HG02678 (cell line): ENCODE measurements around the gene TMEM179.
"Not testable (repeated sequence)": the region's sequence is repeated elsewhere in the genome, so short reads cannot be mapped to it uniquely, and the experiment has no call there.

ENCODE experiments used
- ATAC-seq: cut with Tn5 transposase; IDR thresholded peaks from one replicate; pipeline ENCODE4 v1.9.1; 2021; ENCODE audit warnings: mild to moderate bottlenecking, moderate library complexity; ENCODE audit not compliant: unreplicated experiment

TMEM179 gene

DNA sequence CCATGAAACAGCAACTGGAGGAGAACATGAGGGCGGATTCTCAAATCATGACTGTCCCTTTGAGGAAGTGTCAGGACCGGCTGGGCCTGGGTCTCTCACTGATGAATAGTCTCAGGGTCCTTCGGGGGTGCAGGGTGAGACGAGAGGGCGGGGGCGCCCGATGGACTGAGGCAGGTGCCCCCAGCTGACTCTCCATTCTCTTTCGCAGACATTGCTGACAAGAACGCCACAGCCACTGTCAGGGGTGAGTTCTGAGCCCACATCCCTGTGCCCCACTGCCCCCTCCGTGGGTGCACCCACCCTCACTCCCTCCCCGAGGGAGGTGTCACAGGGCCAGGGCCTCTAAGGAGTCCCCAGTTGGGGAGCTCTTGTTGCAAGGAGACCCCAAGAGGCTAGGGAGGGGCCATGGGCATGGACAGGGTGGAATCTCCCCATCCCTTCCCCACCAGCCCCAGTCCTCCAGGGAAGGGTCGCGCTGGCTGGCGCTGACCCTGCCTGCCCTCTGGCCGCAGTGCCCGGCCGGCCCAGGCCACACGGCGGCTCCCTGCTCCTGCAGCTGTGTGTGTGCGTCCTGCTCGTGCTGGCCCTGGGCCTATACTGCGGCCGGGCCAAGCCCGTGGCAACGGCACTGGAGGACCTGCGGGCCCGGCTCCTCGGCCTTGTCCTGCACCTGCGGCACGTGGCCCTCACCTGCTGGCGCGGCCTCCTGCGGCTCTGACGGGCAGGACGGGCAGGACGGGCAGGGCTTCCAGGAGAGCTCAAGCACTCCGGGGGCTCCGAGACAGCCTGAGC is 16.3 kb downstream of the TMEM179 start:
- no peak for ATAC-seq

DNA sequence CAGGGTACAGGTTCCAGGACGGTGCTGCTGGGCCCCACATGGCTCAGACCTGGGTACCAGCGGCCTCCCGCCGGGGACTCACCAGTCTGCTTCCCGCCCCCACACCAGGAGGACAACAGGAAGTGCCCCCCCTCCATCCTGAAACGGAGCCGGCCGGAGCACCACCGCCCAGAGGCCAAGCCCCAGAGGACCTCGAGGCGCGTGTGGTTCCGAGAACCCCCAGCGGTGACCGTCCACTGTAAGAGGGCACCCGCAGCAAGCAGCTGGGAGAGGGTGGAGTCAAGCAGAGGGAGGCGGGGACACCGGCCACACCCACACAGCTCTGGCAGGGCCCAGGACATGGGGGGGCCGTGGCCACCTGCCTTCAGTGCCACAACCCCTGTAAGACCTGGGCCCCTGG is 16.9 kb downstream of the TMEM179 start:
- ATAC-seq = no peak

DNA sequence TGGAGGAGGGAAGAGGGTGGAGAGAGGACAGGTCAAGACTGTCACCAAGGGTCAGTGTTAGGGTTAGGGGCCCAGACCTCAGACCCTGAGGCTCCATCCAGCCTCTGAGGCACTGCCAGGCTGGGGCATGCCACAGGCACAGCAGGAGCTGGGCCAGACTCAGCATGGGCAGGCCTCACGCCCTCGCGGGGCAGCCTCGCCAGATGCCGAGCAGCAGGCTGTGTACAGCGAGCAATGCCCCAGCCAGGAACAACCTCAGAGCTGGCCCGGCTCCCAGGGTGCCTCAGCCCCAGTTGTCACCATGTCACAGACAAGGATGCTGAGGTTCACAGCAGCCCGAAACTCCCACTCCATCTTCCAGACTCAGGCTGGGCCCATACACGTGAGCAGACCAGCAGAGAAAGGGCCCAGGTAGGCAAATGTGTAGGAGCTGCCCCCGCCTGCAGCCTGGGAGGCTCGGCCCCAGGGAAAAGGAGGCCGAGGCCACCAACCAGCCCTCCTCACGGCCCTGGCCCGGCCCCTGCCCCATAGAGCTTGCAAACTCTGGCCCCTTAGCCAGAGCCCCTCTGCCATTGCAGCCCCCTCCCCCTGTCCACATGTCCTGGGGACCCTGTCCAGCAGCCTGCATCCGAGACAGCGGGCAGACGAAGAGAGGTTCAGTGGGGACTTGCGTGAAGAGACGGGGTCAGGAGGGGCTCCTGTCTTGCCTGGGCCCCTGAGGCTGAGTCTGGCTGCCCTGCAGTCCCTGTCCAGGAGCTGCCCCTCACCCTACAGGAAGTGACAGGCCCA is 17.5 kb downstream of the TMEM179 start:
- ATAC-seq = no peak

DNA sequence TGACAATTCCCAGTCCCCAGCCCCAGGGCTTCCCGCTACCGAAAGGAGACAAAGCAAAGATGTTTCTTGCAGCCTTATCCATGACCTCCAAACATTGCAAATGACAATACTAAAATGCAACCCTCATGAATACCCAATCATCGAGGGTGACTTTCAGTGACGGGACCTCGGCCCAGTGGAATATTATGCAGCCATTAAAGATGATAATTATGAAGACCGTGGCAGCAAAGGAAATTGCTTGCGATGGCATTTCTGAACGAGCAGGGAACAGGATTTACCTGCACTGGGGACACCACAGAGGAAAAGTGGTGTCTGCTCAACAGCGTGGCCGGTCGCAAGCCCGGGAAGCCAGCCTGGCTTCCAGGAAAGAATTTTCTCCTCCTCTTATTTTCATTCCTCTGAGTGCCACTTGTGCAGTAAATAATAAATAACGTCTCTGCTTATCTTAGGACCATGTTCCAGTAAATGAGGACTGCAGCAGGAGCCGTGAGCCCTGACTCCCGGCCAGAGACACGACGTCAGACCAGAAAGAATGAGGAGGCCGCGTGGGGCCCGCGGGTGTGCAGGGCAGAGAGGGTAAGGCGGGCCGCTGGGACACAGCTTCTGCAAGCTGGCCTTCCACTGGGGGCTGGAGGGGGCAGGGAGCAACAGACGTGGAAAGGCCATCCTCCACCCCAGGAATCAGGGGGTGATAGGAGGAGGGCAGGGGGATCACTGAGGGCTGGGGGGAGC is 18.4 kb downstream of the TMEM179 start:
- ATAC-seq = no peak

DNA sequence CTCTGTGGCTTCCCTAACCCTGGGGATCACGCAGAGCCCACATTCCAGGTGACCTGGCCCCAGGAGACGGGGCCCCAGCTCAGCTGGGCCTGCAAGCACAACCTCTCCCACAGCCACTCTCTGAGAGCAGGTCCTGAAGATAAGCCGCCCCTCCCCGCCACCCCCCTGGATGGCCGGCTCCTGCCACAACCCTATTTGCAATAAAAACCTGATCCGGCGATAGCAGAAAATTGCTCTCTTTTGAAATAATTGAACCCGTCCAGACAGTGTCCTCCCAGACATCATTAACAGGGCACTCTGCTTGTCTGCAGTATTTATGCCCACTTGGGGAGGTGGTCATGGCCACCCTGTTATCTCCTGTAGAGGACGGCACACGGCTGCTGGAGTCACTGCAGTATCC is 20.0 kb downstream of the TMEM179 start:
- no peak for ATAC-seq

DNA sequence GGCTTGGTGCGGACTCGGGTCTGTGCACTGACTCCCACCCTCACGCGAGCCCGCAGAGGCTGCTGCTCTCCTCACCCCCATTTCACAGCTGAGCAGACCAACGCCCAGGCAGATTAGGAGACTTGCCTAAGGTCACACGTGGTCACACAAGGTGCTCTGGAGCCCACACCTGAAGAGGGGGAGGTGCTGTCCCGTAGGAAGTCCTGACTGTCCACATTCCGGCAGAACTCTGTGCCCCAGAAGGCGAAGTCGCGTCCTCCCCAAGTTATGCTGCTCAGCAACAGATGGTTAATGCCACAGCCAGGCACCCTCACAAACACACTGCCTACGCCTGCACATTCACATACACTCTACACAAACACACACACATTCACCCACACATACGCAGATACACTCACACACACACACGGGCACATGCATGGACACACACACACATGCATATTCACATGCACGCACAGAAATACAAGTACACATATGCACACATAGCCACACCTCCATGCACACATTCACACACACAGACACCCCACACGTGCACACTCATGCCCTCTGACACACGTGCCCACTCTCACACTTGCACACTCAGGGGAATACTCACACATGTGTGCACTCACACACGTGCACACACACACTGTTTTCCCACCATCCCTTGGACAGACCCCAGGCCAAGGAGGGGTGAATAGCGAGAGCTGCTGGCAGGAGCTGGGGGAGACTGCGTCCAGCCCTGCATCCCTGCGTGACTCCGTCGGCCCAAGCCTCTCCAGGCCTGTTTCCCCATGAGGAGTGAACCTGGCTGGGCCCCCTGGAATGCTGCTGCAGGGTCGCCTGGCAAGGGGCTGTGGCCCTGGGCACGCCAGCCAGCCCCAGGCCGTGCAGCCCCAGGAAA is 20.9 kb downstream of the TMEM179 start:
- no peak for ATAC-seq

DNA sequence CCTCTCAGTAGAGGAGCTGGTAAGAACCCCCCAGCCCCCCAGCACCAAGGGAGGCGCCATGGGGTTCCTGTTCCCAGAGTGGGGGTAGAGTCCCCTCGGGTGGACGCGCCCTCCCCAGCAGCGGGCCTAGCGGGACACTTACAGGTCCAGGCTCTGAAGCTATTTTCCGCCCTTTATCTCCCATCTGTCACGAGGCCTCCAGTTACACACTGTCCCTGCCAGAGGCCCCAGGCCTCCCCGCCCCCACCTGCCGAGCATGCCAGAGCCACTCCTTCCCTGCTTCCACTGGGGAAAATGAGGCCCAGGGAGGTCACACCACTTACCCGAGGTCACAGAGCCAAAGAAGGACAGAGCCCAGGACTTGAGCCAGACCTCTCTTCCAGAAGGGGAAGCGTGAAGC is 21.9 kb downstream of the TMEM179 start:
- ATAC-seq = no peak

DNA sequence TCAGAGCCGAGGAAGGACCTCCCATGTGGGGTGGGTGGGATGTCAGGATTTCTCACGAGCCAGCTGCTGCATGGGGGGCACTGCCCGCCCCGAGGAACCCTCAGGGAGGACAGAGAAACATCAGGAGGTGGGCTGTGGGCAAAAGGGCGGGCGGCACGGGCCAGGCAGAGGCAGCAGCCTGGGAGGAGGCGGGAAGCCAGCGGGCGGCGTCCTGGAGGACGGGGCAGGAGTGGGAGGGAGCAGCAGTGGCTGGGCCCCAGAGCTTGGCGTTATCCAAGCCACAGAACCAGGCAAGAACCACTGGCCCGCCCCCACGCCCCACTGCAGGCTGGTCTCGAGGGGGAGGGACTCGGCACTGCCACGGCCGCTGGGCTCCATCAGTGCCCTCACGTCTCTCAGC is 22.6 kb downstream of the TMEM179 start:
- no peak for ATAC-seq

DNA sequence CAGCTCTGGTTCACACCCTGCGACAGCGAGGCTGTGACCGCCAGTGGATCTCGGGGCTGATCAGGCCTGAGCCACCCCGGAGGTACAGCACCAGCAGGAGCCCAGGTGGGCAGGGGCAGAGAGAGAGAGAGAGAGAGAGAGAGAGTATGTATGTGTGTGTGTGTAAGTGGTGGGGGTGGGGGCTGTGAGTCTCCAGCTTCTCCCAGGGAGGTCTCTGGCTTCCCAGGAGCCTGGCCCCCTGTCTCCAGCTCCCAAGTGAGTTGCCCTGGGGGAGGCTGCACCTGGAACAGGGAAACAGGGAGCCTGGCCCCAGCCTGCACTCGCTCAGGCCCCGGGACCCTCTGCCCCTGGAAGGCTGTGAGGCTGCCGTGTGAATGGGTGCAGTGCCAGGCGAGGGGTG is 23.1 kb downstream of the TMEM179 start:
- ATAC-seq = no peak

DNA sequence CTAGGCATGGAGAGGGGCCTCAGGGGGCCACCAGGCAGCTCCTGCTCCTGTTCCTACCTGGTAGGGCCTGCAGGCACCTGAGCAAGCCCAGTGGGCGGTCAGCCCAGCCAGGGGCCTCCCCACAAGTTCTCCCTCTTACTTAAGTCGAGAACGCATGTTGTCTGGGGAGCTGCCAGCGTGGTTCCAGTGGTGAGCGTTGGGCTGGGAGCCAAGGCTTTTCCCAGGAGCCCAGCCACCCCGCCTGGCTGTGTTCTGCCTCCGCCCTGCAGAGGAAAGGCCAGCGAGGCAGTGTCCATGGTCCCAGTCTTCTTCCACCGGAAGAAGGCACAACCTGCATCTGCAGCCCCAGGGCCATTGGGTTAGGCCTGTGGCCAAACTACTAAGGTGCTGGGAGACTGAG is 23.6 kb downstream of the TMEM179 start:
- ATAC-seq = no peak

DNA sequence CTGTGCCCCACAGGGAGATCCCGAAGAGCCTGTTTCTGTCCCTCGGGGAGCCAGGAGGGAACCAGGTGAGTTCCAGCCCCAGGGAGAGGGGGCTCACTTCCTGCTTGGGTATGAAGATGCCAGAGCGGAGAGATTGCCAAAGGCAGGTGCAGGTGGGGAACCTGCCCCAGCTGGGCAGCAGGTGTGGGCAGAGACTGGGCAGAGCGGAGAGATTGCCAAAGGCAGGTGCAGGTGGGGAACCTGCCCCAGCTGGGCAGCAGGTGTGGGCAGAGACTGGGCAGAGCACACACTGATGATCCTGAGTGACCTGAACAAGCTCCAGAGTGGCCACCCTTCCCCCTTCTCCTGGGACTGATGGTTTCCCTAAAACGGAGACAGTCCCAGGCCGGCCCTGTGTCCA is 24.6 kb downstream of the TMEM179 start:
- not testable (repeated sequence) for ATAC-seq

DNA sequence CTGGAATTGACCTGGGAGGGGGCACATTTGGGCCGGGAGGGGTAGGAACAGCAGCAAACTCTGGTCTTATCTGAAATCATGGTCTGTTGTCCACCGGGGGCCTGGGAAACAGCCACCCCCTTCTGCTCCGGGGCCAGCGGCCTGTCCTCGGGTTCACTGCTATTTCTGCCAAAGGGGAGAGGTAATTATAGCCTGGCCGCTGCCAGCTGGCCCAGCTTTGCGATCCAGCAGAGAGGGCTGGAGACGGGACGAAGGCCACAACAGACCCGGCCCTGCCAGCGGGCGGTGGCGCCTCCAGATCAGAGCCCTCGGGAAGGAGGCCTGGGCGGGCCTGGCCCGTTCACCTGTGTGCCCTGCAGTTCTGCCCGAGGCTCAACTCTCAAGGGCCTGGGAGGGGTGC is 25.1 kb downstream of the TMEM179 start, which contains the start of gene C14orf180:
Gene C14orf180, plus strand, starts transcription at position 258 of the 400 bp plus-strand sequence. CDS start 6,667 bp downstream, outside the sequence.
- ATAC-seq = no peak

DNA sequence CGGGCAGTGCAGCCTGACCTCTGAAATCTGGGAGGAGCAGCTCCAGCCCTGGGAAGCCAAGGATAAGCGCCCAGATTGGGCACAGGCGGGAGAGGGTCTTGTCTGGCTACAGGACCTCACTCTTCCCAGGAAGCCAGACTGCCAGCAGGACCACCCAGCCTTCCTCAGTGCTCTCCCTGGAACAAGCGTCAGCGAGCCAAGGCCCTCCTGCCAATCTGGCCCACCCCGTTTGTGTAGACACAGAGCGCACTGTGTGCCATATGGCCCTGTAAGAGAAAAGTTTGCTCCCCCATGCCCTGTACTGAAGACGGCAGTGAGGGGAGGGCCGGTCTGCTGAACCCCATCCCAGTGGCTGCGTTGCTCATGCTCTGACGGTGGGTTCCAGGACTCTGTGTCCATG is 26.3 kb downstream of the TMEM179 start:
- ATAC-seq = no peak

DNA sequence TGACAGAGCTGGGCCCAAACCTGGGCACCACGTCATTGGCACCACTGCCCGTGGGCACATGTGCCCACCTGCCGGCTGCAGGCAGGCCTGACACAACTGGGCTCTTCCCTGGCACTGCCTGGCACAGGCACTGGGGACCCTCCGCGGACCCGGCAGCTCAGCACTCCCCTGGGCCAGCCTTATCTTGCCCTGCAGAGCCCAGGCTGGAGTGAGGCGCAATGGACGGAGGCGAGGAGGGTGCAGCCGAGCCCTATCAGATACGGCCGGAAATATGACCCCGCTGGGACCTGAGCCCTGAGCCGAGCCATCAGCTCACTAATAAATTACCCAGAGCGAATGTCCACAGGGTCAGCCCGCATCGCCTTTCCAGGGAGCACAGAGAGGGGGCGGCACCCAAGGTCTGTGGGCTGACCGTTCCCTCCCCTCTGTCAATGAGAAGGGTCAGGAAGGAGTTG is 26.7 kb downstream of the TMEM179 start:
- ATAC-seq = no peak

DNA sequence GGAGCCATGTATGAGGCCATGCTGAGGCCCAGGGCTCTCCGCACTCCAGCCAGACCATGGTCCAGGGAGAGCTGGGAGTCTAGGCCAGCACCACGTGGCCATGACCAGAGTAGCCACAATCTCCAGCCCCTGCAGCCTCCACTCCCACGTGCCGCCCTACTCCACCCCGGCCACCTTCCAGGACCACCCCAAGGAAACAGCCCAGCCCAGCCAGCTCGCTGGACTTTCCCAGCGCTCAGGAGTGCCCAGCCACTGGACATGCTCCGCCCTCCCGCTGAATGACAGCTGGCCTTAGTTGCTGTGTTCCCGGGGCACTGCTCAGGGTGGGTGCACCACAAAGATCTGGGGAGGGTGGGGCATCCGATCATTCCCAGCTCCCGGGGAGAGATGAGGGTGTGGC is 27.1 kb downstream of the TMEM179 start:
- ATAC-seq = no peak

DNA sequence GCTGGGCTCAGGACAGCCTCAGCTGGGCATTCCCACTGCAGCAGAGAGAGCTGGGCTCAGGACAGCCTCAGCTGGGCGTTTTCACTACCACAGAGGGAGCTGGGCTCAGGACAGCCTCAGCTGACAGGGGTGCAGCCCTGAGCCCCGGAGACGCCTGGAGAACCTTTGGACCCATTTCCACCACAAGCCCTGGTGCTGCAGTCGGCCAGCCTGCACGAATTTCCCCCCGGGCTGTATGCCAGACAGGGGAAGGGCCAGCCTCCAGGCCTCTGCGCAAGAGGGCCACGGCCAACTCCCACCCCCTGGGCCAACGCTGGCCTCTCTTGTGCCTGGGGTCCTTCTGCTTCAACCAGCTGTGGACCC is 27.6 kb downstream of the TMEM179 start:
- no peak for ATAC-seq

DNA sequence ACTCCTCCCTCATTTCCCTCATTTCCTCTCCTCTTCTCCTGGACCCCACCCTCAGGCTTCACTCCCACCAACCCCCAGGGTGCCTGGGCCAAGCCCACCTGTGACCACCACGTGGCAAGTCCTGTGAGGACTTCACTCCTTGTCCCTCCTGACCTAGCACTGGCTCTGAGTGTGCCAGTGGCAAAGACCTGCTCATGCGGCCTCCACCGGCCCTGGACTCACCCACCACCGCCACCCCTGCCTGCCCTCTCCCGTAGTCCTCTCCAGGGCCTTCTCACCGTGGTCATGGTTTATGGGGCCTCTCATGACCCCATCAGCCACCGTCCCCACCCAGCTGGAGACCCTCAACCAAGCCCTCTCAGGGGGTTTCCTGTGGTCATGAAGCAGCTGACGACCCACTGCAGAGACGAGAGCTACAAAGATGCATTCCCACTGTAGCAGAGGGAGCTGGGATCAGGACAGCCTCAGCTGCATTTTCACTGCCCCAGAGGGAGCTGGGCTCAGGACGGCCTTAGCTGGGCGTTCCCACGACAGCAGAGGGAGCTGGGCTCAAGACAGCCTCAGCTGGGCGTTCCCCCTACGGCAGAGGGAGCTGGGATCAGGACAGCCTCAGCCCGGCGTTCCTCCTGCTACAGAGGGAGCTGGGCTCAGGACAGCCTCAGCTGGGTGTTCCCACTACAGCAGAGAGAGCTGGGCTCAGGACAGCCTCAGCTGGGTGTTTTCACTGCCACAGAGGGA is 28.2 kb downstream of the TMEM179 start:
- ATAC-seq = no peak

DNA sequence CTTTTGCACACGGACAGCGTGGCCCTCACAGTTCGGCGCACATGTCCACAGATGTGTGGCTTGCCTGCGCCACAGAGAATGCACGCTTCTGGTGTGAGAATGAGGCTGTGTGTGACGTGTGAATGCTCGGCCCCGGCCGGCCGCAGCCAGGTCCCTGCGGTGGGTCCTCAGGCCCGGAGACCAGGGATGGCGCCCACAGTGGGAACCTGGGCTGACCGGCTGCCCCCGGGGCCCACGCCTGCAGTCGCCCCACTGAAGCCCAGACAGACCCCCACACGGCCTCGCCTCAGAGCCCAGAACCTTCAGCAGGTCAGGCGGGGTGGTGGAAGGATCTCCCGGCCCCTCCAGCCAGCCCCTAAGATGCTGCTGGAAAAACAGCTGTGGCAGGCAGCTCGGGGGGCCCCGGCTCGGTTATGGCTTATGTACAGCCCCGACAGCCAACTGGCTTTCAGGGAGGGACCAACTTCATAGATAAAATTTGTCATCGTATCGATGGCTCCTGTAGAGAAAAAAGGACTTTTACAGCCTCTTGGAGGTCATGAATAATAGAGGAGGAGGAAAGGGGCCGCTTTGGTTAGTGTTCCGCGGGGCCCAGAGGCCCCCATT is 29.5 kb downstream of the TMEM179 start:
- no peak for ATAC-seq

DNA sequence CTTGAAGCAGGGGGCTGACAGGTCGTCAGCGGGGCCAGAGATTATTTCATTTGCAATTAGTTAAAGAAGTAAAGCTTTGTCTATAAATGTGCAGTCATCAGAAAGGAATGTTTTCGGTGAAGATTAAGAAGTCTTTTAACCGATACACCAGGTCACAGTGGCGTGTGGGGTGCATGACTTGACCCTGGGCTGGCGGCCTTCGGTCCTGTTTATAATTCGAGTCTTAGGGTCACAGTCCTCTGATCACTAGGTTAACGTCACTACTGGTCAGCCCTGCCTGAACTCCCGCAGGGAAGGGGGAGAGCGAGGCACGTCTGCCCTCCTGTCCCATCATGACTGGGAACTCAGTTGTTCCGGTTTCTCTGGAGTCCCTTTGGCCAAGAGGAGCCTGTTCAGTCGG is 30.0 kb downstream of the TMEM179 start:
- ATAC-seq = no peak
